ENCODE data around the gene KRT34.

GRCh38 chr17:41411072-41411840 is 29.1 kb upstream of the KRT34 start:
- TF ChIP-seq CTCF (IDR thresholded peaks at IDR 0.05): no peak
- TF ChIP-seq POLR2AphosphoS5 (IDR thresholded peaks at IDR 0.05): no peak
- TF ChIP-seq POLR2A (IDR thresholded peaks at IDR 0.05): no peak
